HG03103 (cell line): Measurements from ENCODE around the gene SLC12A5.
A peak's percentile ranks its signal among the peaks of the same experiment; 100 is the strongest.
"Not testable (repeated sequence)": the region's sequence is repeated elsewhere in the genome, so short reads cannot be mapped to it uniquely, and the experiment has no call there.

Experiments
- ATAC-seq: cut with Tn5 transposase; IDR thresholded peaks from one replicate; pipeline ENCODE4 v1.9.1; 2021; ENCODE audit warnings: low read depth; ENCODE audit not compliant: unreplicated experiment

The SLC12A5 gene

DNA sequence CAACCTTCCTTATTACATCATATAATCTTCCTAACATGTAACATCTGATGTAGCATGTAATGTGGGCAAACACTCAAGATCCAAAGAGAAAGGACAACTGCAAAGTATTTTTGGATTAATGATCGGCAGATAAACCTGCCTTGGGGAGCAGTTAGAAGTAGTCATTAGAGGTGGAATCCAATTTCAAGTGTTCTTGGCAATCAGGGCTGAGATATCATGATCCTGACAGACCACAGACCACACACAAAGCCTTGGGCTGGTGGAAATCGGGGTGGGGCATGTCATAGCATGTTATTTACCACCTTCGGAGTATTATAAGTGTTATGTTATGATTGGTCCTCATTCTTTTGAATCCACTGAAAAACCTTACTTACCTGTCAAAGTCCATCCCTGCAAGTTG, 44.4 kb downstream of the SLC12A5 start:
- no peak for ATAC-seq

DNA sequence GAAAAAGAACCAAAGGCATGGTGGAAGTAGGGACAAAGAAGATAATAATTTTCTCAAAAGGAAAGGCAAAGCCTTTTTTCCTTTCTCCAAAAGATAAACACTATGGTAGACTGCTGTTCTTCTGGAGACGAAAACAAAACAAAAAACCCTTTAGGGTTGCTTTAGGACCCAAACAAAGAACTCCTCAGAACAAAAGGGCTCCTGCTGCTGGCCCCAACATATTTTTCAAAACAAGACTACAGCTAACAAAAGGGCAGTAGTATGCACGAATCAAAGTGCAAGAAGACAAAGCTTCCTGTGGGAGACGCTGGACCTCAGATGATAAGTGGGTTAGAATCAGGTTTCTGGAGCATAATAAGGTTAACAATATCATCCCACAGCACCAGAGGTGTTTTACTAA, 45.0 kb downstream of the SLC12A5 start:
- no peak for ATAC-seq

DNA sequence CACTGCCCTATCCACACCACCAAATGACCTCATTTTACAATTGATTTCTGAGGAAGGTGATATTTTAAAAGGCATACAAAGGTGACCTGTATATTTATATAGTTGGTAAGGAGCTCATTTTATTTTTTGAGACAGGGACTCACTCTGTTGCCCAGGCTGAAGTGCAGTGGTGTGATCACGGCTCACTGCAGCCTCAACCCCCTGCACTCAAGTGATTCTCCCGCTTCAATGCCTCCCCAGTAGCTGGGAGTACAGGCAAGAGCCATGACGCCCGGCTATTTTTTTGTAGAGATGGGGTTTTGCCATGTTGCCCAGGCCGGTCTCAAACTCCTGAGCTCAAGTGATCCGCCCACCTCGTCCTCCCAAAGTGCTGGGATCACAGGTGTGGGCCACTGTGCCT, 47.8 kb downstream of the SLC12A5 start:
- ATAC-seq: no peak

DNA sequence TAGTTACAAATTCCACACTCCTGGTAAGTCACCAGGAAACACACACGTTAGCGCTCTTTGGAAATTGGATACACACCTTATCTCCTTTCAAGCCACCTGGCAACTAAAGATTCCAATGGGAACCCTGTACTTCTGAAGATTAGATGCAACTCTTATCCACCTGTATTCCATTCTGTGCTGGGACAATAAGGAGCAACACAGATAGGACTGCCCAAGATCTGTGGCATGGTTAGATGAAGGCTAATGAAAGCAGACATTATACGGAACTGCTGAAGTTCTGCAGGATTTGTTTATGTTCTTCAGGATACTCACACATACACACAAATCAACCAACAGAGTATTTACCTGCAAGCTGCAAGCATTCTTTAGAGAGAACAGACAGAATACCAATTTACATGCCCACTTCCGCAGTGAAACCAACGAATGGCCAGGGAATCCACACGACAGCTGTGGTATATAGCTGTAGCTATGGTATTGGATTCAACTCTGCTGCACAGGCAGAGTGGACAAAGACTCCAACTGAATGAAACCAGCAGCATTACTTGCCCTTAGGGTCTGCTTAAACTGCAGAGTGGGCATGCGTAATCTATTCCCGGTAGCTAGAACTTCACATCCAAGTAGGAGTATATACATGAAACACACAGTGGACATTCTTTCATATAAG, 48.8 kb downstream of the SLC12A5 start:
- ATAC-seq: no peak

GRCh38 chr20:46078954-46079353, 49.9 kb downstream of the SLC12A5 start:
- no peak for ATAC-seq

DNA sequence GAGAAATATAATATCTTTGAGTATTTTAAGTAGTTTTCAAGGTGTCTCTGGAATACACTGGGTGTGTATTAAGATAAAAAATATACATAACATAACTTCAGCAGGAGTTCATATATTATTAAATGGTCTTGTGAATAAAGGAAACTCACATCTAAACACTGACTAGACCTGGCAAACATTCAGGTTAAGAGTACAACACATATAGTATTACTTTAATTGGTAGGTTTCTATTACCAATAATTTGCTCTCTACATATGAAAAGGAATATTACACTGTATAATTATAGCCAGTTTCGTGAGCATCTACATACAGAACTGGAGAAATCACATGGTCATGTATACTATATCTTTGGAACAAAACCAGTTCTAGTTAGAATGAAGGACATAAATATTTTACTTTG, 52.1 kb downstream of the SLC12A5 start:
- no peak for ATAC-seq

DNA sequence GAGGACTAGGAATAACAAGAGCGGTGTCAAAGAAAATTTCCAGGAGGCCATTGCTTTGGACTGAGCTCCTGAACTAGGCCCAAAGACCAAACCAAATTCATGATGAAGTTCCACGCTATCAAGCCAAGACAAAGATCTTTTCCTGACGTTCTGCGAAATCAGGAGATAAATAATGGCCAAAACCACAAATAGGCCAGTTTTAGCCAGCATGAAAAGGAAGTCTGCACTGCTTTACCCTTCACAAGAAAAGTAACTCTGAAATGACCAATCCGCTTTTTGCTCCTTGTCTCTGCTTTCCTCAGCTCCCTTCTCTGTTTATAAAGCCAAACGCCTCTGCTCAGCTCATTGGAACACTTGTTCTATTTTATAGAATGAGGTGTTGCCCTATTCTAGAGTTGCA, 54.1 kb downstream of the SLC12A5 start:
- no peak for ATAC-seq

- ATAC-seq: no peak
Observed at GRCh38 chr20:46083531-46084061, 54.6 kb downstream of the SLC12A5 start.

GRCh38 chr20:46084805-46085178, 55.8 kb downstream of the SLC12A5 start:
- ATAC-seq: no peak

DNA sequence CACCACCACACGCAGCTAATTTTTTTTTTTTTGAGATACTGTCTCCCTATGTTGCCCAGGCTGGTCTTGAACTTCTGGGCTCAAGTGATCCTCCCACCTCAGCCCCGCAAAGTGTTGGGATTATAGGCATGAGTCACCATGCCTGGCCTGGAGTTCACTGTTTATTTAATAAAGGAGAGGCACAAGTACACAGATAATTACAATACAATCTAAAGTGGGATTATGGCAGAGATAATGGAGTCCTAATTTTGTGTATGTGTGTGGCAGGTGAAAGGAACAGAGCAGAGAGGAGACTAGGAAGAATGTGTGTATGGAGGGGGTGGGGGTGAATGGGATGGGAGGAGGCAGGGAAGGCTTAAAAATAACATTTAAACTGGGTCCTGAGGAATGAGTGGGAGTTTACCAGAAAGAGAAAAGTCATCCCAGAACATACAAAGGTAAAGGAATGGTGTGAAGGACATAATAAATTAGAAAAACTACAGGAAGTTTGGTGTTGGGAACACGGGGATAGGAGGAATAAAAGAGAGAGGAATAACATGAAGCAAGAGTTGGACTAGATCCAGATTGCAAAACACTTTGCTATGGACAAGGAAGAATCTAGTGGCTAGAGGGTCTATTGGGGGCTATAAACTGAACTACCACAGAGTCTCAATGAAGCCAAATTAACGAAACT, 56.3 kb downstream of the SLC12A5 start:
- ATAC-seq: no peak

DNA sequence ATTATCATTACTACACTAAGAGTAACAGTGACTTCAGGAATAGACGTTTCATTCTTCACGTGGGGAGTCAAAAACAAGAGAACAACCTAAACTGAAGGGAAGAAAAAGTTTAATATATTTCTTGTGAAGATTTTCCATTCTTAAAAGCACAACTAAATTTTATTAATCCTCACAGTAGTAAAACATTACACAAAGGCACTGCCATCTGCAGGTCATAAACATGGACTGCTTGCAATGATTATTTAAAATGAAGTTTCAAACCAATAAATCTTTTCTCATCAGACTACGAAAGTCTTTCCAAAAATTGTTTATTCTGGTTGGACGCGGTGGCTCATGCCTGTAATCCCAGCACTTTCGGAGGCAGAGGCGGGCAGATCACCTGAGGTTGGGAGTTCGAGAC, 58.1 kb downstream of the SLC12A5 start:
- no peak for ATAC-seq

GRCh38 chr20:46088409-46089166, 59.6 kb downstream of the SLC12A5 start:
- no peak for ATAC-seq

- peak; percentile 27 for ATAC-seq
Observed at GRCh38 chr20:46089167-46089416, 60.1 kb downstream of the SLC12A5 start.

DNA sequence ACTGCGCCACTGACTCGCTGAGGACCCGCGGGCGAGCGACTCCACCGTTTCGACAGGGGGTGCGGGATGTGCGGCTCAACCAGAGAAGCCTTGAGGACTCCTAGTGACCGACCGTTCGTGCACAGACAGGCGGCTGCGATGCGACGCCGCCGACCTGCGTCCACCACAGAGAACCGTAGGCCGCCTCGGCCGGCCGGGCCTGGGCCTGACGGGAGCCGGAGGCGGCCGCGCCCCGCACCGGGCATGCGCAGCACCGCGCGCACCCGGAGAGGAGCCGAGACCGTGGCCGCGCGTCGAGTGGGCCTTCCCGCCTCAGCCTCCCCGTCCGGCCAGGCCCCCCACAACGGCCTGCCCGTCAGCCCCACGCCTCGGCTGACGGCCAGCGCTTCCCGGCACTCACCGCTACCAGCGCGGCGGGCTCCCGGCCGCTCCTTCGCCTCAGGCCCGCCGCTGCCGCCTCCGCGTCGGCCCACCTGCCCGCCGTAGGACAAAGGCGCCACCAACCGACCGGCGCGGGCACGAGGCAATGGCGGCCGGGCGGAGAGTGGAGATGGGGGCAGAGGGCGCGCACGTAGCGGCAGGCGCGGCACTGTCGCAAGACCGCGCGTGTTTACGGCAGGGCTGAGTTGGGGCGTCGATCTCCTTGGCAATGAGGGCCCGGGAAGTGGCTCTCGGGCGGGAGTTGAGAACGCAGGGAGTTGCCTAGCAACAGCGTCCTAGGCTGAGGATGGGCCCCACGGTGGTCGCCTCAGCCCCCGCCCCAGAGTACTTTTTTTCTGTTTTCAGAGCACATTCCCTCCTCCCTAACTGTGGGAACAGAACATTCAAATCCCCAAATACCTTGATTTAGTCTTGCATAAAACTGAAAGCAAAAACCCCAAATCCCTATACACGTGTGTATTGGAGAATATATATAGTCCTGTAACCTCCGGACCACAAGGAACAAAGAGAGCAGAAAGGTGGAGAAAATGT, 60.7 kb downstream of the SLC12A5 start, which contains the start of gene NCOA5:
TSS of gene NCOA5 (minus strand) at position 546 of the 972 bp plus-strand sequence. CDS start 10,538 bp downstream, outside the sequence.
- ATAC-seq: peak; percentile 71

- ATAC-seq: not testable (repeated sequence)
Observed at GRCh38 chr20:46091622-46092535, 62.9 kb downstream of the SLC12A5 start.

DNA sequence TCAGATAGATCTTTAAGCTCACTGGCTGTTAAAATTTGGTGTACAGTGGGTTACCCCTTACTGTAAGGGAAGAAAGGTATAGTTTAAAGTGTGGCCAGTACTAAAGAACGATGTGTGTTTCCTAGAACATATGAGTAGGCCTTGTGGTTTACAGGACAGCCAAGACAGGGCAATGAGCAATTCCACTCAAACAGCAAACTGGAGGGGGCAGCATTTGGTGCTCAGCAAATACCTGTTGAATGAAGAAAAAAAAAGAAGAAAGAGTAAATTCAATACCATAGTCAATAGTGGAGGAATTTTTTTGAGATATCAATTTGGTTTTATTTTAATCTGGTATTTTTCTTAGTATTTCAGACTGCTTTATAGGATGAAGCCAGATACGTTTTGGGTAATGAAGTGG, 64.5 kb downstream of the SLC12A5 start:
- ATAC-seq: no peak

- no peak for ATAC-seq
Observed at GRCh38 chr20:46099491-46100287, 70.7 kb downstream of the SLC12A5 start.

- ATAC-seq: not testable (repeated sequence)
Observed at GRCh38 chr20:46100444-46100843, 71.4 kb downstream of the SLC12A5 start.

GRCh38 chr20:46100988-46101387, 72.0 kb downstream of the SLC12A5 start:
- no peak for ATAC-seq
